GM19467 (cell line): ENCODE results near the gene ATG4B.

Source experiments
- ATAC-seq: cut with Tn5 transposase; IDR thresholded peaks from one replicate; pipeline ENCODE4 v1.9.1; 2021; ENCODE audit warnings: mild to moderate bottlenecking, moderate library complexity; ENCODE audit not compliant: unreplicated experiment

The ATG4B gene

DNA sequence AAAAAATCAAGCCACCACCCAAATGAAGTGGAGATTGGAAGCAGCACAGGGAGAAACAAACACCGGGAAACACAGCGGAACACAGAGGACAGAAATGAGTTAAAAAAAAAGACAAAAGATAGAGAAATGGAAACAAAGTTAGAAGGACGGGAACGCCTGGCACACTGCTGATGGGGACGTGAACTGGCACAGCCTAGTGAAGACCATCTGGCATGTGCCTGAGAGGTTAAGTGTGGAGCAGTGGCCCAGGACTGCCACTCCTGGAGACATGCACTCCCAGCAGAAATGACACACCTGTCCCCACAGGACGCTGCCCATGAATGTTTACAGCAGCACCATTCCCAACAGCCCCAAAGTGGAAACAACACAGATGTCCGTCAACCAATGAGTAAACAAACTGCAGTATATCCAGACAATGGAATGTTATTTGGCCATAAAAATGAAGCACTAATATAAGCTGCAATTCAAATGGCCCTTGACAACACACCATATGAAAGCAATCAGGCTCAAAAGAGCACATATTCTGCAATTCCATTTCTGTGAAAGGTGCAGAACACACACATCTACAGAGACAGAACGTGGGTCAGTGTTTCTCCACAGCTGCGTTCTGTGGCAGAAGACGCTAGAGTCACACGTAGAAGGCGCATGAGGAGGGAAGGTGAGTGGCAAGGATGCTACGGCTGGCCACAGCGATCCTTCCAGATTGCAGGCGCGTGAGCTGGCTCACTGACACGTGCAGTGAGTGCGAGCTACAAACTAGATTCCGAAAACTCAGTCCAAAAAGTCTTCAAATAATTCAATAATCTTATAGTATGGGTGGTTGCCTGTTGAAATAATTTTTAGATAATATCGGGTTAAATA is 25.1 kb upstream of the ATG4B start:
- ATAC-seq: no peak

DNA sequence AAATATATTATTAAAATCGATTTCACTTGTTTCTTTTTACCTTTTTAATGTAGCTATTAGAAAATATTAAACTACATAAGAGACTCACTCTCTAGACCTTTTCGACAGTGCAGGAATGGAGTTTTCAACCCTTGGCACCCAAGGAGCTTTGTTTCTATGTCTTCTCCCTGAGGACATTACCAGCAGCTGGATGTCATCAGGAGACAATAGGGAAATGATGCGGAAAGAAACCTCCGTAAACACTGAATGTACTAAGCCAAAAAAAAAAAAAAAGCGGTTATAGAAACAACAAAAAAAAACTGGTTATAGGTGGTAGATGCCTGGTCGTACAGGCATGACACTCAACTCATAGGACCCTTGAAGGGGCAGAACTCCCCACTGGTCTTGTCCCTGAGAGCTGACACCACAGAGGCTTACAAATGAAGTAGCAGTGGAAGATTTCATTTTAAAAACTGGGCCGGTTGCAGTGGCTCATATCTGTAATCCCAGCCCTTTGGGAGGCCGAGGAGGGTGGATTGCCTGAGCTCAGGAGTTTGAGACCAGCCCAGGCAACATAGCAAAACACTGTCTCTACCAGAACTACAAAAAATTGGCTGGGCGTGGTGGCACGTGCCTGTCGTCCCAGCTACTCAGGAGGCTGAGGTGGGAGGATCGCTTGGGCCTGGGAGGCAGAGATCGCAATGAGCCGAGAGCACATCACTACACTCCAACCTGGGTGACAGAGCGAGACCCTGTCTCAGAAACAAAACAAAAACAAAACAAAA is 24.3 kb upstream of the ATG4B start:
- no peak for ATAC-seq

DNA sequence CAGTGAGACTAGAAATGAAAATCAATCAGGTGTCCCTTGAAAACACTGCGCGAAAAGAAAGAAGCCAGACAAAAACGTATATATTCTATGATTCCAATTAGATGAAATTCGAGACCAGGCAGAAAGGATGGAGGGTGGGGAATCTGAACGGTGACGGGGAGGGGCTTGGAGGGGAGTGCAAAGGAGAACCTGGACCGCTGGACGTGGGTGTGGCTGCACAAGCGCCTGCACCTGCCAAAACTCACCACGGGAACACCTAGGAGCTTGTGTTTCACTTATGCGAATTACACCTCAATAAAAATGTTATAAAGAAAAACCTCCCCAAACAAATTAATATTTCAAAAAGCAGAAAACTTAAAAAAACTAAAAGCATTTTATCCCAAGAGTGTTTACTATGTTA is 22.5 kb upstream of the ATG4B start:
- ATAC-seq: no peak

DNA sequence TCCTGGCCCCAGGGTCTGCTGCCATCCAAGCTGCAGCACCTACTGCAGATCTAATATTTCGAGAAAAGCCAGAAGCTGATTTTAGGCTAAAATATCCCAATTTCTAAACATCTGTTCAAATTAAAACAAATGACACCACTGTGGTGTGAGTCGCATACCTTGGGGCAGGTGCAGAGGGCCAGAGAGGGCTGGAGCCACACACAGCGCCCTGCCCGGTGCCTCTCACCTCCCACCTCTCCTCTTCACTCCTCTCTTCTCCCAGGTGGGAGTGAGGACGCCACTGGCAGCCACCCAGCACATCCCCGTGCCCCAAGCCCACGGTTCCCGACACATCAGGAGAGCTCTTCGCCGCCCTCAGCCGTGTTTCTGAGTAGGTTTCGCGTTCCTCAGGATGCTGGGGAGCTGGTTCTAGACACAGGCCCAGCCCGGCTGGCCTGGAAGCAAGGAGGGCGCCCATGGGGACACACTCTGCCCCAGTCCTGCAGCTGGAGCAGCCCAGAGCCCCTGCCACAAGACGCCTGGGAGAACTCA is 21.9 kb upstream of the ATG4B start:
- no peak for ATAC-seq

DNA sequence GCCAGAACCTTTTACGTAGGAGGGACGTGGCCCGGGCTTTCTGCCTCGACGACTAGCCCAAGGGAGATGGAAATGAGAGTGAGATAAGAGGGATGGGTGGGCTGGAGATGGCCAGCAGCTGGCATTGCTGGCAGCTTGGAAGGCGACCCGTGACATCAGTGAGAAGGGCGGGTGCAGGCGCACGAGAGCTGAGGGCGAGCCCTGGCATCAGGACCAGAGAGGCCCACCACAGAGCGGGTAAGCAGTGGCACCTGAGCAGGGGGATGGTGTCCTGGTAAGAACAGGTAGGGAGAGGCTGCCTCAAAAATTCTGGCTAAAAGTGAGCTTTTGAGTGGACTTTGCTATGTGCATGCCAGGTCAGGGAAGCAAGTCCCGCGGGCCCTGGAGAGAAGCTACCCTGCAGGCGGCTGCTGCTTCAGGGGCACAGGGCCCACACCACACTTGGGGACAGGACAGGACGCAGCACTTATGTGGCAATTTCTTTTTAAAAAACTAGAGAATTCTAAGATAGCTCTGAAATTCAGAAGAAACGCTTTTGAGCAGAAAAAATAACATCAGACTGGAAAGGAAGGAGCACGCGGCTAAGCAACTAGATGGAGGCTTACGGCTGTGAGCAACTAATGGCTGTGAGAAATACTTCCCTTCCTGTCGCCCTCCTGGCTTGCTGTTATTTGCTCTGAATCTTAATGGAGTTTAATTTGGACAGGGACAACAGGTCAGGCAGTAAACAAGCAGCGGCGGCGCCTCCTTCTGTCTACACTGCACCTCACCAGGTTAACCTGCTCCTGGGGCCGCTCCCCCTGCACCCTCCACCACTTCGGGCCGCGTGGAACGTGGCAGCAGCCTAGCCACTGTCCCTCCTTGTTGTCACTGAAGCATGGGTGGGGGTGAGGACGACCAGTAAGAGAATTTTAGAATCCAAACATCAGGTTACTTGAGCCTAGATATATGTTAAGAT is 21.0 kb upstream of the ATG4B start:
- ATAC-seq: no peak

DNA sequence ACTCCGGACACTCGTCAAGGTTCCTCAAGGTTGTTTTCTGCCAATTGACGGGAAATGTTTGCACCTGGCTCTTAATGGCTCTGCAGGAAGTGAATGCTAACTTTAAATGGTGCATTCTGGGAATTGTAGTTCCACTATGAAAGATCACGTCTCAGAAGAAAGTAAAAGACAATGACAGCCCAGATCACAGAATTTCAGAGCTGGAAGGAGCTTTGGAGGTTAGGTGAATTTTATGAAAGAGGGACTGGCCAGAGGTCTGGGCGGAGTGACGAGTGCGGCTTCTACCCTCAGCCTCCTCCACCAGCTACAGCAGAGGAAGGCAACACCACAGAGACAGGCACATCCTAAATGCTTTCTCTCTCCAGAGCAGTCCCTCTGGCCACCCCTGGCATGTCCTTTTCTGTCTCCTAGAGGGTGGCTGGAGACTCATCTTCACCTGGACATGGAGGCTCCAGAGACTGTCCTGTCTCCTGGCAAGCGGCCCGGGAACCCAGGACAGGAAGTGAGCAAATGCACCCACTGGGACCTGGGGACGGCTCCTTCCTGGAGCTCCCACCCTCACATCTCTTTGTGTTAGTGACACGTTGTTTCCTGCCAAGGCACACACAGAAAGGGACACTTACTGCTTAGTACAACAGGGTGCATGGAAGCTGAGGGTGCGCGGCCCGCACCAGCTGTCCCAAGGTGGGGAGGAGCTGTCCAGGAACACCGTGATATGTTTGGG is 19.9 kb upstream of the ATG4B start:
- peak; percentile 59 for ATAC-seq

DNA sequence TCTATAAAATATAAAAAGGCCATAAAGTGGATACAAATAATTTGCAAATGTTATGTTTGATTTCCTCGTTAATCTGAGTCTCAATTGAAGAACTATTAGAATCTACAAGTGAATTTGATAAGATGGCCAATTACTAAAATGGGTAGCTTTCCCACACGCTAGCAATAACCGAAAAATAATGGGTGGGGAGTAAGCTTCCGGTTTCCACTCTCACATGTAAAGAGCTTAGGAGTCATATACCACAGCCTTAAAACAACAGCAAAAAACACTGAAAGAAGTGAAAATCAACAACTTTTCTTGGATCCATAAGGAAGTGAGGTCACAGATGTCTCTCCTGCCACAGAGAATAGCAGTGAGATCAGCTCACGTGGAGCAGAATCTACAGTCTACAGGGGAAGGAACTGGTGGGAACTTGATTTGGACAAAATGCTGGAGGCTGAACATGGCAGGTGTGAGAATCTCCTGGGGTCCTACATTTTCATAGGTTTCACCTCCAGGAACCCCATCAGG is 19.1 kb upstream of the ATG4B start:
- ATAC-seq: no peak

DNA sequence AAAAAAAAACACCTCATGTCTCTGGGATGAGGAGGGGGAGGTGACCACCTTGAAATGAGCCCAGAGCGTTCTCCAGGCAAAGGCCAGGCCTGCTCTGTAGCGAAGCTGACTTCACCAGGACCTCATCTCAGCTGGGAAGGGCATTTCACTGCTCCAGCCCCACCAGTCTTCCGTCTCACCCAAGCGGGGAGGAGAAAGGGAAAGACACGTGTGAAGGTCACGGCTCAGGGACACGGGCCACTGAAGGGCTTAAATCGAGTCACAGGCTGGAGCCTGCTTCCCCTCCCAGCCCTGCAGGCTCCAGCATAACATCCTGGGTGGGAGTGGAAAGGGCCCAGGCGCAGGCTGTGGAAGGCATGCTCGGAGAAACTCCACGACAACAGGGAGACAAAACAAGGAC is 18.7 kb upstream of the ATG4B start:
- ATAC-seq: no peak

DNA sequence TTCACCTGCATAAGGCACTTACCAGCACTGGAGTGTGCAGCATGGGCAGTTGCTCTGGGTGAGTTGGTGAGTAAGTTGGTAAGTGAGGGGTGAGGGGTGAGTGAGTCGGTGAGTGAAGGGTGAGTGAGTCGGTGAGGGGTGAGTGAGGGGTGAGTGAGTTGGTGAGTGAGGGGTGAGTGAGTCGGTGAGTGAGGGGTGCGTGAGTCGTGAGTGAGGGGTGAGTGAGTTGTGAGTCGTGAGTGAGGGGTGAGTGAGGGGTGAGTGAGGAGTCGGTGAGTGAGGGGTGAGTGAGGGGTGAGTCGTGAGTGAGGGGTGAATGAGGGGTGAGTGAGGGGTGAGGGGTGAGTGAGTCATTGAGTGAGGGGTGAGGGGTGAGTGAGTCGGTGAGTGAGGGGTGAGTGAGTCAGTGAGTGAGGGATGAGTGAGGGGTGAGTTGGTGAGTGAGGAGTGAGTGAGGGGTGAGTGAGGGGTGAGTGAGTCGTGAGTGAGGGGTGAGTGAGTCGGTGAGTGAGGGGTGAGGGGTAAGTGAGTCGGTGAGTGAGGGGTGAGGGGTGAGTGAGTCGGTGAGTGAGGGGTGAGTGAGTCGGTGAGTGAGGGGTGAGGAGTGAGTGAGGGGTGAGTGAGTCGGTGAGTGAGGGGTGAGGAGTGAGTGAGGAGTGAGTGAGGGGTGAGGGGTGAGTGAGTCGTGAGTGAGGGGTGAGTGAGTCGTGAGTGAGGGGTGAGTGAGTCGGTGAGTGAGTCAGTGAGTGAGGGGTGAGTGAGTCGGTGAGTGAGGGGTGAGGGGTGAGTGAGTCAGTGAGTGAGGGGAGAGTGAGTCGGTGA is 17.7 kb upstream of the ATG4B start:
- ATAC-seq: no peak

DNA sequence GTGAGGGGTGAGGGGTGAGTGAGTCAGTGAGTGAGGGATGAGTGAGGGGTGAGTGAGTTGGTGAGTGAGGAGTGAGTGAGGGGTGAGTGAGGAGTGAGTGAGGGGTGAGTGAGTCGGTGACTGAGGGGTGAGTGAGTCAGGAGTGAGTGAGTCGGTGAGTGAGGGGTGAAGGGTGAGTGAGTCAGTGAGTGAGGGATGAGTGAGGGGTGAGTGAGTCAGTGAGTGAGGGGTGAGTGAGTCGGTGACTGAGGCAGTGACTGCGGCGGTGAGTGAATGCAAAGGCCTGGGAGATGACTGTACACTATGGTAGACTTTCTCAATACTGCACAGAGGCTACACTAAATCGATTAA is 17.1 kb upstream of the ATG4B start:
- no peak for ATAC-seq

DNA sequence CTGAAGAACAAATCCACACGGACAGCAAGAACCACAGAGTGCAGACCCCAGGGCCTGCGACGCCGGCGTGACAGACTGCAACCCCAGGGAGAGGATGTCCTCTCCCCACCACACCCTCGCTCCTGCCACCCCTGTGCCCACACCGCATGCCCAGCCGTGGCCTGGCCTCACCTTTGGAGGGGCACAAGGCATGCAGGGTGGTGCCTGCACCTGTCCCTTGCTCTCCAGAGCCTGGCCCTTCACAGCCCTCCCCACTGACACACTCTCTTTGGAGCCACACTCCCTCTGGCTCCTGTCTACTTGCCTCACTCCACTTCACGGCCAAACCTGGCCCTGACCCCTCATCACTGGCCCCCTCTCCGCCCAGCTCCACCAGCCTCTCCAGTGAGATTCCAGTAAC is 9.8 kb upstream of the ATG4B start:
- ATAC-seq: no peak

DNA sequence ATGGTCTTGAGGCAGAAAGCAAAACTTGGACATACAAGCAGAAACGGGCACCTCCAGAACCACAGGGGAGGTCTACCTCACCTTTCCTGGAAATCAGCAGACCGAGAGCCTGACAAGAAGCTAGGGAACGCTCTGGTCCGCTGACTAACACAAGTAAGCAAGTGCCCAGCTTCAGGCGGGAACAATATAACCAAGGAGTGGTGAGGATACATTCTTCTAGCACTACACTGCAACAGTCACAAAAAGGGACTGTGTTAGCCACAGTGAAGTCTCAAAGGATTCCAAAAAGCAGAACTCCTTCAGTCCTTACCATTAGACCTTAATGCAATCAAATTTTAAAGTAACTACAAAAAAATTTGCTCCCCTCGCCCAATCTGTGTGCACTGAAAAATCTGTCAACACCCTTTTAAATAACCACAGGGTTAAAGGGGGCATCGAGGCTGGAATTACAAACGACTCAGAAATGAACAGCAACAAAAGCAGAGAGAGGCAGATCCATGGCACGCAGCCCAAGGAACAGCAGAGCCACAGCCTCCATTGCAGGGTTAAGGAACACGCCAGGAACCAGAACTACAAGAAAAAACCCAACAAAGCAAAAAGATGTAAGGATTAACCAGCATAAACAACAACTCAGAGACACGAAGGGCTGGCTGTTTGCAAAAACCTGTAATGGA is 7.6 kb upstream of the ATG4B start:
- no peak for ATAC-seq

DNA sequence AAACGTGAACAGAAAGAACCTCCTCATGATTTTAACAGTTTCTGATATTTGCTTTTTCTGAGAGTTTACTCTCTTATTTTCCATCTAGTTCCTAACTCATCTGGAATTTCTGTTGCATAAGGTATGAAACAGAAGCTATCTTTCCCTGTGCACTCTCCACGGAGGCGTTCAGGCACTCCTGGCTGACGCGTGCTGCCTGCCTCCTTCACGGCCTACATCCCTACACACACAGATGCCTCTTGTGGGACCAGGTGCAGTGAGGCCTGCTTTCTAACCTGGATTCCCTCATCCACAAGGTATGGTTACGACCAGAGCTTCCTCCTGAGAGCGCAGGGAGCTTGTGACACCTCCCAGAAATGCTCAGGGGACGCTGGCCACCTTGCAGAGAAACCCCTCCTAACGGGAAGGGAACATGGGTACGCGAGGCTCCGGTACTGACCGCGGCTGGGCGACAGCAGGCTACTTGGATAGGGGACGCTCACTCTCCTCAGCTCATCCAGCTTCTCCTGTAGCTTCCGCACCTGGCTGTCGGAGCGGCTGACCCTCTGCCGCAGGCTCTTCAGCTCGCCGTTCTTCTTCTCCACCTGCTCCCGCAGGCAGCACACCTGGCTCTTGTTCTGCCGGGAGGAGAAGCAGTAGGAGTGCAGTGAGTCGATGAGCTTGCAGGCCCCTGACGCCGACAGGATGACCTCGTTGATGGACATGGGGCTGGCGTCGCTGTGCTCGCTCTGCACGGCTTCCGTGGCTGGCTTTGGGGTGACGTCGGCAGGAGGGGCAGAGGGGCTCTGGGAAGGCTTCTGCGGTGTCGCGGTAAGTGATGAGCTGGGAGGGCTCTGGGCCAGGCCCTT is 4.8 kb upstream of the ATG4B start:
- no peak for ATAC-seq

DNA sequence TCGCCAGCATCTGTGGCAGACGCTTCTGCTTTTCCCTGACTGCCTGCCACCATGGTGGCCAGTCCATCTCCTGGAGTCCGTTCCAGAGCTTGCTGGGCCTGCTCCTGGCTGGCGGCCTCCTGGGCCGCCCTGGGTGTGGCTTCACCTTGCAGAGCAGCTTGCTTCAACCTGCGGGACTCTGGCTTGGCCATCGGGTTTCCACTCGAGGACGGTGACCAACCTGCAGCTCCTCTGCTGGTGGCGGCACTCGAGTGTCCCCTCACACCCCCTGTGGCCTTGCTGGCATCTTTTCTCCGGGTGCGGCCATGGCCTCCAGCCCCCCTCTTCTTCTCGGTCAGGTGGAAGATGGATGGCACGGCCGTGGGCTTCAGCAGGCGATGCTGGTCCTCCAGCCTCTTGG is 3.9 kb upstream of the ATG4B start:
- no peak for ATAC-seq

DNA sequence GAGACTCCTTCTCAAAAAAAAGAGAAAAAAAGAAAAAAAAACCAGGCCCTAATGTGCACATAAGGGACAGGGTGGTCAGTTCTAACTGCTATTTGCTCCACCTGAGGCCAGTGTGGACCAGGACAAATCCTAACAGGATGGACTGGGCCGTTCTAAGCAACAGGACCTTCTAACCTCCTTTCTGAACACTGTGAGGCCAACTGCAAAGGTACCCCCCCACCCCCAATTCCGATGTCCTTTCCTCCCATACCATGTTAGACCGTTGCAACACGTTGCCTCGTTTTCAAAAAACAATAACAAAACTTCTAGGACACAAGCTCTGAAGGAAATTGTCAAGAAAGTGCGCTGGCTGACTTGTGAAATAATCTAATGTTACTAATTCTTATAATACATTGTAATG is 1.7 kb upstream of the ATG4B start:
- ATAC-seq: no peak

DNA sequence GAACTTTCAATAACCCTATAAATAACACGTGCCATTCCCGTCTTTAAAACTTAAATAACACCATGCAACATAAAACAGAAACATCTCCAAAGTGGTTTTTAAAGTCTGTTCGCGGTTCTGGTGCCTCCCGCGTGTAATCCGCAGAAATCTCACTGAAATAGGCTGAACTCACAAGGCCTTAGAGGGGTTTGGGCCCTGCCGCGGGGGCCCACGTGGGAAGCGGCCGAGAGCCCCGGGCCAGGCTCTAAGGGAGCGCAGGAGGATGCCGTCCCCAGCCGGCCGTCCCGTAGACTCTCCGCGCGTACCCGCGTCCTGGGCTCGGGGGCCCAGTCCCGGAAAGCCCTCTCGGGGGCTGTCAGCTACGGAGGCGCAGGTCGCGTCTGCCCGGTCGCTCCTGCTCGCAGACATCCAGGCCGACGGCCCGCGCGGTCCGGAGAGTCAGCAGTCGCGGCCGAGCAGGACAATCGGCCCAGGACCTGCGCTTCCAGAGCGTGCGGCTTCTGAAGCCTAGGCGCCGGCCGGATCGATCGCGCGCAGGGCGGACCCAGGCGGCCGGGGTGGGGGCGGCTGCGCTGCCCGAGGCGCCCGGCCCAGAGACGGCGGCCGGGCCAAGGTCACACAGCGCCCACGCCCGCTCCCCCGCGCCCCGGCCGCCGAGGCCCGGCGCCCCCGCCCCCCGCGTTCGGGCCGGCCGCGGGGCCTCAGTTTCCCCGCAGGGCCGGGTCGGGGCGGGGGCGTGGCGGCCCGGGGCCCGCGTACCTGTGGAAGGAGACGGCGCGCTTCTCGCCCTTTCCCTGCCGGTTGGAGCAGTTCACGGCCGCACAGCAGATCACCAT is 1.1 kb upstream of the ATG4B start:
- peak; percentile 26 for ATAC-seq
